Measurements from ENCODE around the gene PRPH2. TPM values are rescaled to one million over a fixed set of nuclear protein-coding genes. Genes with fewer than 3 reads are reported as not detected.

The PRPH2 gene
- total and polyA plus RNA-seq, 10 of the 15 experiments (the other 5 are each of a cell fraction or from before 2014, with no cell fraction given), result 0.08 TPM; not detected in 9

GRCh38 chr6:42746463-42747391 lies 24.3 kb upstream of the PRPH2 start (continued):
- TF ChIP-seq NR2C1 (IDR thresholded peaks at IDR 0.05), result peak; percentile 71
- peak; percentile 46; the same call in 1 of the 2 replicates for TF ChIP-seq ZNF384 (IDR thresholded peaks at IDR 0.05; ENCODE audit: borderline replicate concordance, low read depth, low read length)
- peak; percentile 90 for TF ChIP-seq POLR2A (IDR thresholded peaks at IDR 0.05; ENCODE audit: low read depth, low read length)
- peak; percentile 13; the same call in 1 of the 2 replicates for TF ChIP-seq EED (IDR thresholded peaks at IDR 0.05; ENCODE audit: low read depth)
- TF ChIP-seq CTCF (IDR thresholded peaks at IDR 0.05 in 2 of 3, conservative IDR thresholded peaks at IDR 0.05 in 1 of 3; ENCODE audit: control insufficient read depth in 2 of 3, extremely low read depth in 1 of 3, insufficient read depth in 1 of 3, low read depth in 3 of 3, low read length in 3 of 3), result no peak
- TF ChIP-seq IRF5 (IDR thresholded peaks at IDR 0.05; ENCODE audit: borderline replicate concordance), result no peak
- TF ChIP-seq PML (IDR thresholded peaks at IDR 0.05; ENCODE audit: low read length), result peak; percentile 64
- peak; percentile 81 for TF ChIP-seq POLR2AphosphoS5 (IDR thresholded peaks at IDR 0.05; ENCODE audit: low read length)
- TF ChIP-seq CREM (IDR thresholded peaks at IDR 0.05; ENCODE audit: low read depth), result peak; percentile 55; the same call in 1 of the 2 replicates
- no peak for TF ChIP-seq BRCA1 (IDR thresholded peaks at IDR 0.05; ENCODE audit: low read depth, low read length)
- no peak for TF ChIP-seq ATF3 (IDR thresholded peaks at IDR 0.05; ENCODE audit: borderline replicate concordance, extremely low read depth, low read depth, low read length)
- peak; percentile 68; the same call in 1 of the 2 replicates for TF ChIP-seq HDGF (IDR thresholded peaks at IDR 0.05)
- TF ChIP-seq SMARCA5 (IDR thresholded peaks at IDR 0.05), result peak; percentile 21; the same call in 1 of the 2 replicates
- peak; percentile 76; the same call in 1 of the 2 replicates for TF ChIP-seq SMAD5 (IDR thresholded peaks at IDR 0.05; ENCODE audit: low read depth)
- TF ChIP-seq EP300 (IDR thresholded peaks at IDR 0.05; ENCODE audit: borderline replicate concordance in 1 of 2, control insufficient read depth in 1 of 2, low read depth in 2 of 2, low read length in 2 of 2), result 0 out of 4 replicates have a peak, but pooled peaks of 1 of the 2 experiments have one; percentile 42
- peak; percentile 29; the same call in 1 of the 2 replicates for TF ChIP-seq PAX5 (IDR thresholded peaks at IDR 0.05; ENCODE audit: borderline replicate concordance, low read depth, low read length)
- TF ChIP-seq EGR1 (IDR thresholded peaks at IDR 0.05; ENCODE audit: borderline replicate concordance in 1 of 2, low read depth in 2 of 2, low read length in 2 of 2), result peak in 1 of 2 experiments; percentile 59; a peak in 1 of 3 replicates
- peak; percentile 82 for TF ChIP-seq TAF1 (IDR thresholded peaks at IDR 0.05; ENCODE audit: borderline replicate concordance, low read depth, low read length)
- TF ChIP-seq CHD1 (IDR thresholded peaks at IDR 0.05; ENCODE audit: low read depth, low read length), result peak; percentile 48; the same call in 1 of the 2 replicates
- peak in 1 of 2 experiments; percentile 34; a peak in 1 of 4 replicates for TF ChIP-seq IKZF2 (IDR thresholded peaks at IDR 0.05)
- TF ChIP-seq ETV6 (conservative IDR thresholded peaks at IDR 0.05 in 1 of 2, IDR thresholded peaks at IDR 0.05 in 1 of 2; ENCODE audit: borderline replicate concordance in 1 of 2, low read depth in 1 of 2), result peak in 1 of 2 experiments; percentile 10; a peak in 1 of 4 replicates
- TF ChIP-seq POLR2AphosphoS2 (IDR thresholded peaks at IDR 0.05; ENCODE audit: low read depth, low read length), result peak; percentile 69; the same call in 1 of the 2 replicates
- TF ChIP-seq MLLT1 (IDR thresholded peaks at IDR 0.05), result peak; percentile 67
- TF ChIP-seq ATF7 (IDR thresholded peaks at IDR 0.05; ENCODE audit: low read depth), result peak; percentile 10; the same call in 1 of the 2 replicates

Data from GM12878 (cell line).